K562 (cell line): Measurements from ENCODE around the gene UBE2R2.

Experiments
- CEBPG ChIP-seq, 3 experiments: fragments of 200-800 bp in 1 of 3; sonication (Bioruptor generic) in 1 of 3; sonication (generic) in 1 of 3; formaldehyde crosslinking in 1 of 3; IDR thresholded peaks in 2 of 3; conservative IDR thresholded peaks in 1 of 3; 2 replicates each; pipeline versions ENCODE4 v1.6.1 to v1.8.0; 2016 to 2022; ENCODE audit warnings: missing compliant biosample characterization in 2 of 3, missing genetic modification characterization in 2 of 3, mild to moderate bottlenecking in 1 of 3, missing genetic modification reagents in 1 of 3
- HDGF ChIP-seq: fragments of 450-650 bp; IDR thresholded peaks from 2 replicates; pipeline ENCODE4 v1.6.1; 2016
- HMGXB4 ChIP-seq: sonication (generic); formaldehyde crosslinking; IDR thresholded peaks from 2 replicates; pipeline ENCODE4 v1.8.1; 2023; ENCODE audit warnings: mild to moderate bottlenecking, missing genetic modification reagents
- HOXB6 ChIP-seq: fragments of 250-450 bp; sonication (Bioruptor Pico); IDR thresholded peaks from 2 replicates; pipeline ENCODE4 v1.5.1; 2022; ENCODE audit warnings: mild to moderate bottlenecking, borderline replicate concordance
- L3MBTL2 ChIP-seq: fragments of 450-650 bp; IDR thresholded peaks from 2 replicates; pipeline ENCODE4 v1.6.1; 2016; ENCODE audit warnings: mild to moderate bottlenecking, moderate library complexity
- POLR2AphosphoS5 ChIP-seq: IDR thresholded peaks from 2 replicates; pipeline ENCODE4 v1.6.1; 2011; ENCODE audit warnings: mild to moderate bottlenecking, low read depth, low read length, moderate library complexity; ENCODE audit not compliant: control insufficient read depth, insufficient read depth
- RAD21 ChIP-seq, 2 experiments: fragments of 250-450 bp in 1 of 2; fragments of 450-650 bp in 1 of 2; sonication (Bioruptor Pico) in 1 of 2; formaldehyde crosslinking in 1 of 2; IDR thresholded peaks in 1 of 2; conservative IDR thresholded peaks in 1 of 2; 2 replicates each; pipeline versions ENCODE4 v1.4.0 to v1.8.0; 2020 to 2022; ENCODE audit warnings: mild to moderate bottlenecking in 2 of 2, moderate library complexity in 1 of 2
- SLC30A9 ChIP-seq: fragments of 250-450 bp; sonication (Bioruptor Pico); IDR thresholded peaks from 2 replicates; pipeline ENCODE4 v1.8.0; 2022; ENCODE audit warnings: mild to moderate bottlenecking, moderate library complexity
- WHSC1 ChIP-seq: IDR thresholded peaks from one replicate; pipeline ENCODE4 v1.6.1; 2012; ENCODE audit warnings: low read length, control low read depth, inconsistent platforms
- ZNF583 ChIP-seq: fragments of 250-450 bp; sonication (Bioruptor Pico); IDR thresholded peaks from 2 replicates; pipeline ENCODE4 v1.4.0; 2020

- TF ChIP-seq L3MBTL2 (no peak), HDGF (no peak), HOXB6 (no peak), HMGXB4 (CRISPR knock-in tag) (no peak), CEBPG (CRISPR knock-in tag; IDR thresholded peaks at IDR 0.05) (no peak), CEBPG (tag; conservative IDR thresholded peaks at IDR 0.05 in 1 of 2, IDR thresholded peaks at IDR 0.05 in 1 of 2) (no peak), RAD21 (CRISPR knock-in tag; conservative IDR thresholded peaks at IDR 0.05 in 1 of 2, IDR thresholded peaks at IDR 0.05 in 1 of 2) (no peak), SLC30A9 (CRISPR knock-in tag) (no peak), WHSC1 (no peak), ZNF583 (CRISPR knock-in tag) (no peak), POLR2AphosphoS5 (no peak)
Observed at GRCh38 chr9:33917036-33917435, 100.1 kb downstream of the UBE2R2 start.
